ENCODE data around the gene CXCL10. TPM values are rescaled to one million over a fixed set of nuclear protein-coding genes. Genes with fewer than 3 reads are reported as not detected.
A peak's percentile ranks its signal among the peaks of the same experiment; 100 is the strongest.

Gene CXCL10
- total and polyA plus RNA-seq, 9 of the 15 experiments (the other 6 are each of a cell fraction or from before 2014, with no cell fraction given) = 0.06 to 0.18 (median 0.08) TPM; not detected in 6

DNA sequence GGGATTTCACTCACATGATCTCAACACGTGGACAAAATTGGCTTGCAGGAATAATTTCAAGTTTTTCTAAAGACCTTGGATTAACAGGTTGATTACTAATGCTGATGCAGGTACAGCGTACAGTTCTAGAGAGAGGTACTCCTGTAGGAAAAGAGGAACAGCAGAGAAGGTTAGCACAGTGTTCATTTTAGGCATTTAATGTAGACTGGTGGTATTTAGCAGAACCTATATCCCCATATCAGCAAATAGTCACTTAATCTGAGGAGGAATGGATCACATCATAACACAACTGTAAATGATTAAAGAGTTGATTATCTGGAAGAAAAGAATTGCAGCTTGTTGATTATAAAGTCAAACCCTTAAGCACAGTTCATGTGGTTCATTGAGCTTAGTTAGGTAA is 620 bp downstream of the CXCL10 start (continued):
- TF ChIP-seq, protein P1, sequence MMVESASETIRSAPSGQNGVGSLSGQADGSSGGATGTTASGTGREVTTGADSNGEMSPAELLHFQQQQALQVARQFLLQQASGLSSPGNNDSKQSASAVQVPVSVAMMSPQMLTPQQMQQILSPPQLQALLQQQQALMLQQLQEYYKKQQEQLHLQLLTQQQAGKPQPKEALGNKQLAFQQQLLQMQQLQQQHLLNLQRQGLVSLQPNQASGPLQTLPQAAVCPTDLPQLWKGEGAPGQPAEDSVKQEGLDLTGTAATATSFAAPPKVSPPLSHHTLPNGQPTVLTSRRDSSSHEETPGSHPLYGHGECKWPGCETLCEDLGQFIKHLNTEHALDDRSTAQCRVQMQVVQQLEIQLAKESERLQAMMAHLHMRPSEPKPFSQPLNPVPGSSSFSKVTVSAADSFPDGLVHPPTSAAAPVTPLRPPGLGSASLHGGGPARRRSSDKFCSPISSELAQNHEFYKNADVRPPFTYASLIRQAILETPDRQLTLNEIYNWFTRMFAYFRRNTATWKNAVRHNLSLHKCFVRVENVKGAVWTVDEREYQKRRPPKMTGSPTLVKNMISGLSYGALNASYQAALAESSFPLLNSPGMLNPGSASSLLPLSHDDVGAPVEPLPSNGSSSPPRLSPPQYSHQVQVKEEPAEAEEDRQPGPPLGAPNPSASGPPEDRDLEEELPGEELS (CRISPR knock-in tag; IDR thresholded peaks at IDR 0.05; ENCODE audit: borderline replicate concordance) = no peak
- TF ChIP-seq, protein P2, sequence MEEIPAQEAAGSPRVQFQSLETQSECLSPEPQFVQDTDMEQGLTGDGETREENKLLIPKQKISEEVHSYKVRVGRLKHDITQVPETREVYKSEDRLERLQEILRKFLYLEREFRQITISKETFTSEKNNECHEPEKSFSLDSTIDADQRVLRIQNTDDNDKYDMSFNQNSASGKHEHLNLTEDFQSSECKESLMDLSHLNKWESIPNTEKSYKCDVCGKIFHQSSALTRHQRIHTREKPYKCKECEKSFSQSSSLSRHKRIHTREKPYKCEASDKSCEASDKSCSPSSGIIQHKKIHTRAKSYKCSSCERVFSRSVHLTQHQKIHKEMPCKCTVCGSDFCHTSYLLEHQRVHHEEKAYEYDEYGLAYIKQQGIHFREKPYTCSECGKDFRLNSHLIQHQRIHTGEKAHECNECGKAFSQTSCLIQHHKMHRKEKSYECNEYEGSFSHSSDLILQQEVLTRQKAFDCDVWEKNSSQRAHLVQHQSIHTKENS (CRISPR knock-in tag; IDR thresholded peaks at IDR 0.05) = no peak
- TF ChIP-seq FOSL1 (tag; conservative IDR thresholded peaks at IDR 0.05) = no peak
- no peak for TF ChIP-seq CAMTA2 (CRISPR knock-in tag; conservative IDR thresholded peaks at IDR 0.05)
- TF ChIP-seq ARHGAP35 (IDR thresholded peaks at IDR 0.05; ENCODE audit: partially characterized antibody) = no peak
- no peak for TF ChIP-seq ZFP30 (CRISPR knock-in tag; IDR thresholded peaks at IDR 0.05; ENCODE audit: borderline replicate concordance)

DNA sequence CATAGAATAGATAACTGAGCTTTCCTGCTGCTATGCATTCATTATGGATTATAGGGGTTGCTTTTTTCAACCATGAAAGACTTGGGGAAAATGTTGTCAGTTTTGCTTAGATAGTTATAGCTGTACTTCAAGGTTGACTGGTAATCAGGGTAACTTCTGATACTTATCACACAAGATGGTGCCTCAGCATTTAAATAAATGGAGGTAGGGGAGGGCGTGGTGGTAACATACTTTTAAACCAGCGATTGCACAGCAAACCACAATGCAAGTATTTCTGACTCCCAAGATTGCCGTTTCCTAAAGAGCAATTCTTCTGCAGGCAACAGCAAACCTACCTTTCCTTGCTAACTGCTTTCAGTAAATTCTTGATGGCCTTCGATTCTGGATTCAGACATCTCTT is 1.3 kb downstream of the CXCL10 start:
- no peaks in the 10 kb centered on the region for H3K79me2 ChIP-seq (ENCODE audit: control insufficient read depth, insufficient read depth, low read length)
- no peak for ATAC-seq
- no TSS peak for BruUV-seq (replicated peaks)
- intact Hi-C loops (cut with micrococcal nuclease) (no loop called here), in situ Hi-C loops (cut with MboI) (no loop called here)
- H3K9me3 ChIP-seq (replicated peaks; ENCODE audit: control insufficient read depth, insufficient read depth, low read depth, low read length) = no peaks in the 10 kb centered on the region
- POLR2A ChIA-PET = interaction anchor here (1.4 kb wide), 1 partner anchor 8 kb away, joined by 3 read pairs; no protein-coding TSS in a partner anchor
- no peak overlapping the region; the same call in 1 of the 2 replicates for H3K4me2 ChIP-seq (ENCODE audit: insufficient read depth, low read length)
- TF ChIP-seq ESRRA (IDR thresholded peaks at IDR 0.05; ENCODE audit: borderline replicate concordance, low read depth) = no peak
- TF ChIP-seq ZNF24 (IDR thresholded peaks at IDR 0.05) = no peak
- TF ChIP-seq, protein P3, sequence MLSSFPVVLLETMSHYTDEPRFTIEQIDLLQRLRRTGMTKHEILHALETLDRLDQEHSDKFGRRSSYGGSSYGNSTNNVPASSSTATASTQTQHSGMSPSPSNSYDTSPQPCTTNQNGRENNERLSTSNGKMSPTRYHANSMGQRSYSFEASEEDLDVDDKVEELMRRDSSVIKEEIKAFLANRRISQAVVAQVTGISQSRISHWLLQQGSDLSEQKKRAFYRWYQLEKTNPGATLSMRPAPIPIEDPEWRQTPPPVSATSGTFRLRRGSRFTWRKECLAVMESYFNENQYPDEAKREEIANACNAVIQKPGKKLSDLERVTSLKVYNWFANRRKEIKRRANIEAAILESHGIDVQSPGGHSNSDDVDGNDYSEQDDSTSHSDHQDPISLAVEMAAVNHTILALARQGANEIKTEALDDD (IDR thresholded peaks at IDR 0.05) = peak; percentile 52; the same call in 1 of the 2 replicates
- H3K4me1 ChIP-seq (replicated peaks in 1 of 2; ENCODE audit: control insufficient read depth in 2 of 2, insufficient read depth in 2 of 2, low read length in 2 of 2) = no peaks in the 10 kb centered on the region; a peak in 2 of 5 replicates
- H3K27ac ChIP-seq (ENCODE audit: extremely low read depth, low read depth, low read length) = no peak overlapping the region
- no peak for DNase-seq (ENCODE audit: extremely low read depth in 1 of 4, low spot score in 3 of 4)
- CTCF ChIA-PET (ENCODE audit: low intra/inter-chr PET ratio) = no interaction called here
- no peaks in the 10 kb centered on the region for H4K20me1 ChIP-seq (replicated peaks; ENCODE audit: control insufficient read depth, insufficient read depth, low read length)
- 2% methylated on average over 4 of the region's 4 CpGs for WGBS (ENCODE audit: insufficient coverage, low coverage, missing lambda C conversion rate)
- FAIRE-seq = no peak
- H3K4me3 ChIP-seq = no peak overlapping the region
- no peaks in the 10 kb centered on the region for H3K9me1 ChIP-seq (ENCODE audit: control insufficient read depth, insufficient read depth, low read length)
- H3K27me3 ChIP-seq (ENCODE audit: control insufficient read depth in 2 of 2, insufficient read depth in 2 of 2, low read length in 2 of 2) = peaks cover 2 to 4% of the 10 kb centered on the region in 2 experiments; a peak in 2 of 5 replicates
- no peak overlapping the region for H3K9ac ChIP-seq (ENCODE audit: insufficient read depth in 1 of 2, low read depth in 2 of 2, low read length in 2 of 2)
- no peaks in the 10 kb centered on the region for H3K36me3 ChIP-seq (ENCODE audit: control insufficient read depth, insufficient read depth, low read length)
- no peak overlapping the region for H2AFZ ChIP-seq (ENCODE audit: low read depth, low read length)

All from K562 (cell line).